Ishikawa (cell line): Measurements from ENCODE around the gene SLC7A10.

ENCODE experiments used
- CREB1 ChIP-seq: IDR thresholded peaks from 2 replicates; pipeline ENCODE4 v1.6.1; 2012; ENCODE audit warnings: low read depth
- REST ChIP-seq: IDR thresholded peaks from 2 replicates; pipeline ENCODE4 v1.6.1; 2012; ENCODE audit warnings: low read depth, mild to moderate bottlenecking
- YY1 ChIP-seq: IDR thresholded peaks from 2 replicates; pipeline ENCODE4 v1.6.1; 2012; ENCODE audit warnings: low read depth

GRCh38 chr19:33246709-33247440, 21.2 kb upstream of the SLC7A10 start:
- TF ChIP-seq REST, result no peak
- no peak for TF ChIP-seq YY1
- no peak for TF ChIP-seq CREB1
